ENCODE measurements around the gene SLC24A3.

Gene SLC24A3

GRCh38 chr20:19449051-19449450, 236.6 kb downstream of the SLC24A3 start:
- no peak for DNase-seq (ENCODE audit: extremely low spot score)
- CTCF ChIA-PET, result no interaction called here
- TF ChIP-seq L3MBTL2 (conservative IDR thresholded peaks at IDR 0.05) (no peak), SP1 (IDR thresholded peaks at IDR 0.05) (no peak), CTBP1 (IDR thresholded peaks at IDR 0.05; ENCODE audit: borderline replicate concordance) (no peak), NFRKB (IDR thresholded peaks at IDR 0.05) (no peak), FOXA1 (IDR thresholded peaks at IDR 0.05) (no peak)
- POLR2A ChIA-PET, result no interaction called here

GRCh38 chr20:19451231-19451922, 238.9 kb downstream of the SLC24A3 start:
- CTCF ChIA-PET, result no interaction called here
- TF ChIP-seq NFRKB (IDR thresholded peaks at IDR 0.05) (no peak), SP1 (IDR thresholded peaks at IDR 0.05) (no peak), TARDBP (IDR thresholded peaks at IDR 0.05) (no peak), FOXK2 (IDR thresholded peaks at IDR 0.05) (no peak), PKNOX1 (IDR thresholded peaks at IDR 0.05) (no peak), L3MBTL2 (conservative IDR thresholded peaks at IDR 0.05) (no peak), FOXM1 (IDR thresholded peaks at IDR 0.05; ENCODE audit: borderline replicate concordance) (no peak), LEF1 (IDR thresholded peaks at IDR 0.05; ENCODE audit: borderline replicate concordance) (no peak), BHLHE40 (IDR thresholded peaks at IDR 0.05; ENCODE audit: borderline replicate concordance) (no peak), ELF4 (IDR thresholded peaks at IDR 0.05) (no peak), CTBP1 (IDR thresholded peaks at IDR 0.05; ENCODE audit: borderline replicate concordance) (no peak), HDGF (IDR thresholded peaks at IDR 0.05; ENCODE audit: borderline replicate concordance) (no peak), ZNF384 (IDR thresholded peaks at IDR 0.05) (no peak), FOXA1 (IDR thresholded peaks at IDR 0.05) (no peak), SUZ12 (IDR thresholded peaks at IDR 0.05) (no peak), ARNT (IDR thresholded peaks at IDR 0.05) (no peak)
- POLR2A ChIA-PET, result no interaction called here
- DNase-seq (ENCODE audit: extremely low spot score), result no peak

- TF ChIP-seq FOXM1 (IDR thresholded peaks at IDR 0.05; ENCODE audit: borderline replicate concordance) (no peak), LEF1 (IDR thresholded peaks at IDR 0.05; ENCODE audit: borderline replicate concordance) (no peak), L3MBTL2 (conservative IDR thresholded peaks at IDR 0.05) (no peak), FOXA1 (IDR thresholded peaks at IDR 0.05) (no peak), ARNT (IDR thresholded peaks at IDR 0.05) (no peak)
- DNase-seq (ENCODE audit: extremely low spot score), result no peak
- ChIA-PET CTCF (no interaction called here), POLR2A (no interaction called here)
These were observed 239.5 kb downstream of the SLC24A3 start for GRCh38 chr20:19451923-19452295.

GRCh38 chr20:19453410-19453809, 241.0 kb downstream of the SLC24A3 start:
- ChIA-PET CTCF (no interaction called here), POLR2A (no interaction called here)
- no peak for DNase-seq (ENCODE audit: extremely low spot score)
- no peak for TF ChIP-seq FOXA1 (IDR thresholded peaks at IDR 0.05)

GRCh38 chr20:19453862-19454261, 241.4 kb downstream of the SLC24A3 start:
- TF ChIP-seq NFRKB (IDR thresholded peaks at IDR 0.05) (no peak), SP1 (IDR thresholded peaks at IDR 0.05) (no peak), FOXK2 (IDR thresholded peaks at IDR 0.05) (no peak), PKNOX1 (IDR thresholded peaks at IDR 0.05) (no peak), ELF4 (IDR thresholded peaks at IDR 0.05) (no peak), HDGF (IDR thresholded peaks at IDR 0.05; ENCODE audit: borderline replicate concordance) (no peak), LEF1 (IDR thresholded peaks at IDR 0.05; ENCODE audit: borderline replicate concordance) (no peak), FOXM1 (IDR thresholded peaks at IDR 0.05; ENCODE audit: borderline replicate concordance) (no peak), ZNF384 (IDR thresholded peaks at IDR 0.05) (no peak), SUZ12 (IDR thresholded peaks at IDR 0.05) (no peak), FOXA1 (IDR thresholded peaks at IDR 0.05) (no peak), ARNT (IDR thresholded peaks at IDR 0.05) (no peak), L3MBTL2 (conservative IDR thresholded peaks at IDR 0.05) (no peak), CTBP1 (IDR thresholded peaks at IDR 0.05; ENCODE audit: borderline replicate concordance) (no peak), TARDBP (IDR thresholded peaks at IDR 0.05) (no peak)
- POLR2A ChIA-PET, result no interaction called here
- CTCF ChIA-PET, result no interaction called here

GRCh38 chr20:19456595-19457395, 244.4 kb downstream of the SLC24A3 start:
- POLR2A ChIA-PET, result no interaction called here
- TF ChIP-seq CTBP1 (IDR thresholded peaks at IDR 0.05; ENCODE audit: borderline replicate concordance) (no peak), L3MBTL2 (conservative IDR thresholded peaks at IDR 0.05) (no peak), FOXA1 (IDR thresholded peaks at IDR 0.05) (no peak), SP1 (IDR thresholded peaks at IDR 0.05) (no peak), NFRKB (IDR thresholded peaks at IDR 0.05) (no peak), FOXM1 (IDR thresholded peaks at IDR 0.05; ENCODE audit: borderline replicate concordance) (no peak), ELF4 (IDR thresholded peaks at IDR 0.05) (no peak), ARNT (IDR thresholded peaks at IDR 0.05) (no peak), TARDBP (IDR thresholded peaks at IDR 0.05) (no peak), LEF1 (IDR thresholded peaks at IDR 0.05; ENCODE audit: borderline replicate concordance) (no peak), BHLHE40 (IDR thresholded peaks at IDR 0.05; ENCODE audit: borderline replicate concordance) (no peak), SUZ12 (IDR thresholded peaks at IDR 0.05) (no peak), FOXK2 (IDR thresholded peaks at IDR 0.05) (no peak), ZNF384 (IDR thresholded peaks at IDR 0.05) (no peak), PKNOX1 (IDR thresholded peaks at IDR 0.05) (no peak), HDGF (IDR thresholded peaks at IDR 0.05; ENCODE audit: borderline replicate concordance) (no peak)
- DNase-seq (ENCODE audit: extremely low spot score), result no peak
- CTCF ChIA-PET, result no interaction called here

More at GRCh38 chr20:19453862-19454261, 241.4 kb downstream of the SLC24A3 start:
- no peak for DNase-seq (ENCODE audit: extremely low spot score)
